ENCODE results near the gene DLGAP5.

DLGAP5 gene

DNA sequence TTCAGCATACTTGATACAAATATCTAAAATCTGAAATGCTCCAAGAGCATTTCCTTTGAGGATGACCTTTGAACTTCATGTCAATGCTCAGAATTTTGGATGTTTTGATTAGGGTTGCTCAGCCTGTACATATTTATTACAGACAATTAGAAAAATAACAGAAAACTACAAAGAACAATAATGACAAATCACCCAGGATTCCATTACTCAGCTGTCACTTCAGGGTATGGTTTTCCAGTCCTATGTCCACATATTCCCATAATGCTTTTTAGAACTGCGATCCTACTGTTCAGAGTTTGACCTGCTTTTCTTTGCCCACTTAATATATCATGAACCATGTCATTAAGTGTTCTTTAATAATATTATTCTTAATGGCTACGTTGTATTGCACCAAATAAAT, 11.4 kb downstream of the DLGAP5 start:
- peaks cover 67% of the 10 kb centered on the region for H3K36me3 ChIP-seq
- H3K27me3 ChIP-seq = no peaks in the 10 kb centered on the region
- H3K4me3 ChIP-seq (ENCODE audit: low read depth in 1 of 2, low read length in 1 of 2) = no peak overlapping the region
- H3K9me3 ChIP-seq = no peaks in the 10 kb centered on the region
- TF ChIP-seq CTCF (IDR thresholded peaks at IDR 0.05) = no peak
- H3K4me1 ChIP-seq (ENCODE audit: control insufficient read depth in 1 of 2, insufficient read depth in 1 of 2, low read depth in 1 of 2, low read length in 1 of 2) = no peaks in the 10 kb centered on the region
- no peak overlapping the region for H3K27ac ChIP-seq

GRCh38 chr14:55170526-55170925, 20.9 kb downstream of the DLGAP5 start:
- Histone ChIP-seq H3K27me3 (no peaks in the 10 kb centered on the region), H3K36me3 (peaks cover 55% of the 10 kb centered on the region), H3K27ac (no peak overlapping the region), H3K4me1 (ENCODE audit: control insufficient read depth in 1 of 2, insufficient read depth in 1 of 2, low read depth in 1 of 2, low read length in 1 of 2) (no peaks in the 10 kb centered on the region), H3K9me3 (no peaks in the 10 kb centered on the region), H3K4me3 (ENCODE audit: low read depth in 1 of 2, low read length in 1 of 2) (no peak overlapping the region)
- no peak for TF ChIP-seq CTCF (IDR thresholded peaks at IDR 0.05)

DNA sequence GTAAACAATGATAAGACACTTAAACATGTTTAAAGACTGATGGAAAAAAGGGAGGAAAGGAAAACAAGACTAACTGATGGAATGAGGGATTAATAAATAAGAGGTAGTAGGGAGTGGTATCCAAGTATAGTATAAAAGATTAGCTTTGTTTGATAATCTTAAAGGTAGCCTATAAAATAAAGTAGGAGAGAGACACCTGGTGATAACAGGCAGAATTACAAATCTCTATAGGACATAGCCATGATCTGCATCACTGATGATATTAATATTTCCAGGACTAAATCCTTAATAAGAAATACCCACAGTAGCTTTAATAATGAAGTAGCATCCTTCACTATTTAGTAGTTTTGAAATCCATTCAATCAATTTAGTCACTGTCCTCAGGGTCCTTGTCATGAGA, 30.4 kb downstream of the DLGAP5 start:
- H3K4me1 ChIP-seq (ENCODE audit: control insufficient read depth in 1 of 2, insufficient read depth in 1 of 2, low read depth in 1 of 2, low read length in 1 of 2) = peaks cover 12 to 14% of the 10 kb centered on the region in 2 experiments
- peaks cover 9% of the 10 kb centered on the region for H3K36me3 ChIP-seq
- no peaks in the 10 kb centered on the region for H3K9me3 ChIP-seq
- no peak overlapping the region for H3K4me3 ChIP-seq (ENCODE audit: low read depth in 1 of 2, low read length in 1 of 2)
- H3K27me3 ChIP-seq = no peaks in the 10 kb centered on the region
- TF ChIP-seq CTCF (IDR thresholded peaks at IDR 0.05) = peak; percentile 50
- H3K27ac ChIP-seq = no peak overlapping the region

GRCh38 chr14:55158412-55158811, 33.0 kb downstream of the DLGAP5 start:
- no peak overlapping the region for H3K4me3 ChIP-seq (ENCODE audit: low read depth in 1 of 2, low read length in 1 of 2)
- H3K27ac ChIP-seq = peak overlapping the region; percentile 0
- H3K4me1 ChIP-seq (ENCODE audit: control insufficient read depth in 1 of 2, insufficient read depth in 1 of 2, low read depth in 1 of 2, low read length in 1 of 2) = peaks cover 12 to 14% of the 10 kb centered on the region in 2 experiments
- H3K9me3 ChIP-seq = no peaks in the 10 kb centered on the region
- no peak for TF ChIP-seq CTCF (IDR thresholded peaks at IDR 0.05)
- H3K27me3 ChIP-seq = no peaks in the 10 kb centered on the region
- peaks cover 5% of the 10 kb centered on the region for H3K36me3 ChIP-seq

- Histone ChIP-seq H3K9me3 (no peaks in the 10 kb centered on the region), H3K27ac (no peak overlapping the region), H3K36me3 (peaks cover 6% of the 10 kb centered on the region), H3K4me1 (ENCODE audit: control insufficient read depth in 1 of 2, insufficient read depth in 1 of 2, low read depth in 1 of 2, low read length in 1 of 2) (peaks cover 12 to 14% of the 10 kb centered on the region in 2 experiments), H3K27me3 (no peaks in the 10 kb centered on the region), H3K4me3 (ENCODE audit: low read depth in 1 of 2, low read length in 1 of 2) (no peak overlapping the region)
- TF ChIP-seq CTCF (IDR thresholded peaks at IDR 0.05) = no peak
Observed at GRCh38 chr14:55157080-55157479, 34.3 kb downstream of the DLGAP5 start.

DNA sequence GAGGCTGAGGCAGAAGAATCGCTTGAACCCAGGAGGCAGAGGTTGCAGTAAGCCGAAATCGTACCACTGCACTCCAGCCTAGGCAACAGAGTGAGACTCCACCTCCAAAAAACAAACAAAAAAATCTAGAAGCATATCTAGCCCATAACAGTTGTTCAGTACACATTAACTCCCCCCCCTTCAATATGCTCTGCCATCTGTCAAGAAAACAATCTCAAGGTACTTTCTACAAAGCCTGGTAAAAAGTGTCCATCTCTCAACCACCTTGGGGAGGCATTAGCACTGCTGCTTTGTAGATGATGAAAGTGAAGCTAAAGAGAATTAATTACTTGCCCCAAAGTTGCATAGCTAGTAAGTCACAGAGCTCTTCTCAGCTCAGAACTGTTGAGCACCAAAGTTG, 37.4 kb downstream of the DLGAP5 start:
- Histone ChIP-seq H3K4me1 (ENCODE audit: control insufficient read depth in 1 of 2, insufficient read depth in 1 of 2, low read depth in 1 of 2, low read length in 1 of 2) (peaks cover 6% of the 10 kb centered on the region in 2 experiments), H3K9me3 (no peaks in the 10 kb centered on the region), H3K27ac (no peak overlapping the region), H3K36me3 (peaks cover 8% of the 10 kb centered on the region), H3K4me3 (ENCODE audit: low read depth in 1 of 2, low read length in 1 of 2) (no peak overlapping the region), H3K27me3 (no peaks in the 10 kb centered on the region)
- TF ChIP-seq CTCF (IDR thresholded peaks at IDR 0.05) = no peak
